Activated T-helper 1 cell treated with anti-CD3 and anti-CD28 coated beads, Interleukin-12 subunit alpha, Interleukin-12 subunit beta, Interleukin-2, Interleukin-4 antibody, amounts not matched to agents 30 ng/mL and 10 ng/mL and 1 ng/mL, durations not matched to agents 14 hours and 24 hours and 36 hours (primary cell): ENCODE data around the gene TCEAL5. TPM values are rescaled to one million over a fixed set of nuclear protein-coding genes. Genes with fewer than 3 reads are reported as not detected.
"Not testable (repeated sequence)": the region's sequence is repeated elsewhere in the genome, so short reads cannot be mapped to it uniquely, and the experiment has no call there.

Experiments
- DNase-seq: peaks from one replicate; pipeline ENCODE4 v3.0.0; 2021; ENCODE audit warnings: low spot score
- H3K27ac Mint-ChIP-seq: one replicate; pipeline ENCODE4 v1.8.0; 2021; ENCODE audit warnings: mild to moderate bottlenecking, mixed read lengths
- H3K27me3 Mint-ChIP-seq: one replicate; pipeline ENCODE4 v1.8.0; 2022; ENCODE audit warnings: mild to moderate bottlenecking, moderate library complexity, mixed read lengths; ENCODE audit not compliant: insufficient read depth
- H3K36me3 Mint-ChIP-seq: one replicate; pipeline ENCODE4 v1.8.0; 2021; ENCODE audit warnings: low read depth, mixed read lengths
- H3K4me1 Mint-ChIP-seq: one replicate; pipeline ENCODE4 v1.8.0; 2021; ENCODE audit warnings: low read depth, mixed read lengths
- H3K4me3 Mint-ChIP-seq: one replicate; pipeline ENCODE4 v1.8.0; 2021; ENCODE audit warnings: mild to moderate bottlenecking, moderate library complexity, mixed read lengths
- H3K9me3 Mint-ChIP-seq: one replicate; pipeline ENCODE4 v1.8.0; 2021; ENCODE audit warnings: mixed read lengths
- intact Hi-C: fragments of 100-400 bp; cut with micrococcal nuclease; formaldehyde crosslinking; loops from one replicate; pipeline ENCODE4 v1.15.1; 2024
- total RNA-seq: library from RNA; stranded (reverse); gene quantifications from 2 replicates; pipeline ENCODE4 v1.2.3, GENCODE V29; 2022

Gene TCEAL5
- total RNA-seq, 1 donor from 2014 or later, result not detected

DNA sequence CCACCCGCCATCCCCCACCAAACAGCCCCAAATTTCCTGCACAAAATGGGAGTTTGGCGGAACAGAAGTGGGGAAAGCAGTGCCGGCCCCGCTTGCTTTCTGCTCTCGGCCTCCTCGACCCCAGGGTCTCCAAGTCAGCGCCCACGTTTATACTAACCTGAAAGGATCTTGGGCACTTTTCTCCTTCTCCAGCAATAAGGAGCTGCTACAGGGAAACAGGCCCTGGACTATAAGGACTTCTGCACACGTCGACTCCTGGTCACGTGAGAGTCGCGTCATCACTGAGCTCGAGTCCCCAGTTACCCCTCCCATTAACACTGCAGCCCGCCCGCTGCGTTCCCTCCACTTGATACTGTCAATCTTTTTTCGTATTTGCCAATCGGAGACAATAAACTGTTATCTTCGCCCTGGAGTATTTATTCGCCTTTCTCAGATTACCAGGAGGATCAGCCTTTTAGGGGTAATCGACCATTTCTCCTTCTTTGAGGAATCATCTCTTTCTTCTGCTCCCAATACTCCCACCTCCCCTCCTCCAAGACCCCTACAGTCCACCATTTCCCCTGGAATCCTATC, 21.5 kb downstream of the TCEAL5 start, which contains the start of gene TCEAL8:
TCEAL8 (minus strand) TSS at position 235 of the 573 bp plus-strand sequence. CDS start 1,176 bp downstream, outside the sequence.
- Mint-ChIP-seq H3K27ac (peak within 1 kb of the TSS; percentile 92), H3K4me1 (peaks cover 25% of the 10 kb centered on the region), H3K36me3 (peaks cover 12% of the 10 kb centered on the region), H3K4me3 (peak within 1 kb of the TSS; percentile 98), H3K27me3 (peaks cover 8% of the 10 kb centered on the region), H3K9me3 (no peaks in the 10 kb centered on the region)
- intact Hi-C loops, result loop anchor here (2.0 kb wide), 3 partner anchors 40 to 210 kb away; partner anchors contain the start of genes BEX2 and BEX4
- DNase-seq, result peak; percentile 32

DNA sequence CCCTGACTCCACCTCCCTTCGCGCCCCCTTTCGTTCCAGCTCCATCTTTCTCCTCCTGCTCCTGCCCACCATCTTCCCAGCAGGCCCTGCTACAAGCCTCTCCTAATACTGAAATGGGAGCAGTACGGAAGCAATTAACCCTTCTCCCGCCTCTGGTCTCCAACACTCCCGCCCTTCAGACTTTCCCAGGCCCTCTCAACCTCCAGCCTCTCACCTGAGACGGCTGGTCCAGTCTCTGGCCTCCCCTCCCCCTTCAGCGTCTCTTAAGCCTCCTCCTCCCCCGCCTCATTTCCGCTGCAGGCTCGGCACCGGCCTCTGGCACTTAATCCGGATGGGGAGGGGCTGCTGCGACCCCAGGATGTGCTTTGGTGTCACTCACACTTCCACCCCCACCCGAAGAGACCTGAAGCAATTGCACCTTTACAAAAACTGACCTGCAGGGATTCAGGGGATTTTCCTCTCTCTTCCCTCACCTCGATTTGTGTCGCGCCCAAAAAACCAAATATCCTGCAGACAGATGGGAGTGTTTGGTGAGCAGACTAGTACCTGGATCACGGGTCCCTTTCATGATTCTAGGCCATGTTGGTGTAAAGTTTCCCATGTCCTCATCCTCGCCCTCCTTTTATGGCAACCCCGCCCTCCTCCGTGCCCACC, 22.3 kb downstream of the TCEAL5 start:
- H3K4me1 Mint-ChIP-seq, result peaks cover 25% of the 10 kb centered on the region
- DNase-seq, result peak; percentile 30
- H3K4me3 Mint-ChIP-seq, result peak overlapping the region; percentile 98
- peaks cover 8% of the 10 kb centered on the region for H3K27me3 Mint-ChIP-seq
- intact Hi-C loops, result loop anchor here (2.0 kb wide), 3 partner anchors 39 to 211 kb away; partner anchors contain the start of genes BEX2 and BEX4
- peaks cover 12% of the 10 kb centered on the region for H3K36me3 Mint-ChIP-seq
- peak overlapping the region; percentile 92 for H3K27ac Mint-ChIP-seq
- no peaks in the 10 kb centered on the region for H3K9me3 Mint-ChIP-seq

DNA sequence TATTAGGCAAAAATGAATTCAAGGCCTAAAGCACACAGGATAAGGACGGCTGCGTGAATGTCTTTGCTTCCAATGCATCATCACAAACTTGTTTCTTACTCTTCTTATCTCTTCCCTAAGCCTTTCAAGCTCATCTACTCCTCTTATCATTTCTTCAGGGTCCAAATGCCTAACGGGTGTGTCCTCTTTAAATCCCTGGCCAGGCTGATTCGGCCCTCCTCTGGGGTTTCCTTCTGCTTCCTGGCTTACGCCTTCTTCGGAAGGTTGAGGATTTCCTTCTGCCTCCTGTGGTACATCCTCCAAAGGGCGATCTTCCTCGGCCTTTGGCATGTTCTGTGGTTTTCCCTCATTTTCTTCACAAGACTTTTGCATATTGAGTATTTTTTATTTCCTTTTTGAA, 22.9 kb downstream of the TCEAL5 start:
- H3K27me3 Mint-ChIP-seq, result peaks cover 5% of the 10 kb centered on the region
- peak overlapping the region; percentile 98 for H3K4me3 Mint-ChIP-seq
- intact Hi-C loops, result loop anchor here (2.0 kb wide), 3 partner anchors 39 to 211 kb away; partner anchors contain the start of genes BEX2 and BEX4
- no peak overlapping the region for H3K27ac Mint-ChIP-seq
- no peak for DNase-seq
- peaks cover 25% of the 10 kb centered on the region for H3K4me1 Mint-ChIP-seq
- H3K36me3 Mint-ChIP-seq, result peaks cover 12% of the 10 kb centered on the region
- no peaks in the 10 kb centered on the region for H3K9me3 Mint-ChIP-seq

DNA sequence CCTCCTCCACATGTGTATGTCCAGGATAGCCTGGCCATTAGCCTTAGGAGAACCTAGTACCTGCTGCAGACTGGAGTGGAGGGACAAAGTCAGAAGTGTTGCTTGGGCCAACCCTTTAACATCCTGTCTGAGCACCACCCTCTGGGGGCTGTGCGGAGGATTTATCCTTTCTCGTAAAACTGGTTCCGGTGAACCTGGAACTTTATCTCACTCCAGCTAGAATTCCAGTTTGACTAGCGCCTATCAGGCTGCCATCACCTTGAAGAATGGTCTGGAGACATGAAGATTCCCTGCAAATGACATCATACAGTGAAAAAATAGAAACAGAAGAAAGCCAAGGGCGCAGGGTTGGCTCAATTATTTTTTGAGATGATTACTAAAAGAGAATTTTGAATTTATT, 25.6 kb downstream of the TCEAL5 start:
- Mint-ChIP-seq H3K4me1 (peaks cover 25% of the 10 kb centered on the region), H3K27ac (no peak overlapping the region), H3K9me3 (no peaks in the 10 kb centered on the region), H3K27me3 (peaks cover 6% of the 10 kb centered on the region), H3K36me3 (peaks cover 12% of the 10 kb centered on the region), H3K4me3 (no peak overlapping the region)
- intact Hi-C loops, result no loop called here
- no peak for DNase-seq

DNA sequence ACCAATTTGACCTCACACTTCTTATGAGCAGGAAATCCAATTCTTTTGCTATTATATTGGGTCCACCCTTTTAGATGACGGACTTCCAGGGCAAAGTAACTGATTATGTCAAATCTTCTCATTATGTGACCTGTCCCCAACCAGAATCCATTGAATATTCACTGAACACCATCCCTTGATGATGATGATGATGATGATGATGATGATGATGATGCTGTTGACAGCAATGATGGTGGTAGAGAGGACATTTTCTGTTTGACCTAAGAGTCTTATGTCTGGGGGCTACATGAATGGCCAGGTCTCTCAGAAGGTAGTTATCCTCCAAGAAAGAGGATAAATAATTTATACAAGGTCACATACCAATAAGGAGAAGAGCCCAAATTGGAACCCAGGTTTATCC, 26.7 kb downstream of the TCEAL5 start:
- DNase-seq, result no peak
- H3K4me1 Mint-ChIP-seq, result peaks cover 18% of the 10 kb centered on the region
- H3K9me3 Mint-ChIP-seq, result no peaks in the 10 kb centered on the region
- no peak overlapping the region for H3K4me3 Mint-ChIP-seq
- peaks cover 8% of the 10 kb centered on the region for H3K36me3 Mint-ChIP-seq
- H3K27me3 Mint-ChIP-seq, result peaks cover 8% of the 10 kb centered on the region
- H3K27ac Mint-ChIP-seq, result no peak overlapping the region
- intact Hi-C loops, result no loop called here

DNA sequence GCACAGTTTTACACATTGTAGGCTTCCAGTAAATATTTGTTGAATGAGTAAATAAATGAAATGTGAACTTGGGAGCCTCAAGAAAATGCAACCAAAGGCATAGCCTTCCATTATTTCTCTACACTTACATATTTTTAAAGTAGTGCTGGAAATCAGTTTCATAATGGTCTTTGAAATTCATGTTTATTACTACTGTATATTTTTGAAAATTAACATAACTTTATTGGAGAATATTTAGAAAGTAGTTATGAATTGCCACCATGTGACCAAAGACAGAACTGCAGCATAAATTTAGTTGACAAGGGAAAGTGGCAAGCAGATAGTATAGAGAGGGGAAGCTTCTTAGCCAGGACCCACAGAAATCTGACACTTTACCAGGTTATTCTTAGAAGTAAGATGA, 28.0 kb downstream of the TCEAL5 start:
- peaks cover 9% of the 10 kb centered on the region for H3K4me1 Mint-ChIP-seq
- H3K4me3 Mint-ChIP-seq, result no peak overlapping the region

DNA sequence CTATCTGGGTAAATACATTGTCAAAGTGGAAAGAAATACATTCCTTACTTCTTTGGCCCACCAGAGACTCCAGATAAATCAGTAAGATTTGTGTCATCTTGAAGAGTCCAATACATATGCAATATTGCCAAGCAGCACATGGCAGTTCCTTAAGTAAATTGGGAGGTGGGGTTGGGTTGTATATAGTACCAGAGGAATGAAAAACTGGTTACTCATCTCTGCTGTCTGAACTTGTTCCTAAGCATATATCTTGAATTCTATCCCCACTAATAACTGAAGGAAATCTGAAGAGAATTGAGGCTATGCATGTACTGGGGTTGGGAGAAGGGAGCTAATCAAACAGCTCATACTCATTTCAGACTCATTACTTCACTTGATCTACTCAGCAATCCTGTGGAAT, 36.4 kb downstream of the TCEAL5 start:
- H3K4me3 Mint-ChIP-seq, result no peak overlapping the region
- peaks cover 2% of the 10 kb centered on the region for H3K27me3 Mint-ChIP-seq
- H3K4me1 Mint-ChIP-seq, result no peaks in the 10 kb centered on the region
- intact Hi-C loops, result no loop called here
- no peaks in the 10 kb centered on the region for H3K36me3 Mint-ChIP-seq
- no peak overlapping the region for H3K27ac Mint-ChIP-seq
- H3K9me3 Mint-ChIP-seq, result no peaks in the 10 kb centered on the region
- no peak for DNase-seq

More for the DNA sequence above, 28.0 kb downstream of the TCEAL5 start:
- Mint-ChIP-seq H3K27ac (no peak overlapping the region), H3K36me3 (peaks cover 2% of the 10 kb centered on the region), H3K9me3 (no peaks in the 10 kb centered on the region), H3K27me3 (peaks cover 8% of the 10 kb centered on the region)
- DNase-seq, result no peak
- intact Hi-C loops, result loop anchor here (1.0 kb wide), 1 partner anchor 37 kb away; no protein-coding TSS in a partner anchor

DNA sequence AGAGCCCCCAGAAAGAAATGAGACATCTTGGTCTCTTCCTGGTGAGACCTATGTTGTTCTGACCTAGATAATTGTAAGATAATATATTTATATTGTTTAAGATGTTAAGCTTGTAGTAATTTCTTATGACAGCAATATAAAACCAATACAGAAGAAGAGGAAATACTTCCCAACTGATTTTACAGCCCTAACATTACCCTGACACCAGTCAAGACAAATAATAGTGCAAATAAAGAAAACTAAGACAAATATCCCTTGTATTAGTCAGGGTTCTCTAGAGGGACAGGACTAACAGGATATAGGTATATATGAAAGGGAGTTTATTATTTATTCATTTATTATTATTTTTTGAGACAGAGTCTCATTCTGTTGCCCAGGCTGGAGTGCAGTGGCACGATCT, 40.3 kb downstream of the TCEAL5 start:
- H3K4me3 Mint-ChIP-seq, result no peak overlapping the region
- no peaks in the 10 kb centered on the region for H3K9me3 Mint-ChIP-seq
- no peak overlapping the region for H3K27ac Mint-ChIP-seq
- H3K27me3 Mint-ChIP-seq, result peaks cover 2% of the 10 kb centered on the region
- H3K36me3 Mint-ChIP-seq, result no peaks in the 10 kb centered on the region
- DNase-seq, result no peak
- intact Hi-C loops, result no loop called here
- H3K4me1 Mint-ChIP-seq, result no peaks in the 10 kb centered on the region

DNA sequence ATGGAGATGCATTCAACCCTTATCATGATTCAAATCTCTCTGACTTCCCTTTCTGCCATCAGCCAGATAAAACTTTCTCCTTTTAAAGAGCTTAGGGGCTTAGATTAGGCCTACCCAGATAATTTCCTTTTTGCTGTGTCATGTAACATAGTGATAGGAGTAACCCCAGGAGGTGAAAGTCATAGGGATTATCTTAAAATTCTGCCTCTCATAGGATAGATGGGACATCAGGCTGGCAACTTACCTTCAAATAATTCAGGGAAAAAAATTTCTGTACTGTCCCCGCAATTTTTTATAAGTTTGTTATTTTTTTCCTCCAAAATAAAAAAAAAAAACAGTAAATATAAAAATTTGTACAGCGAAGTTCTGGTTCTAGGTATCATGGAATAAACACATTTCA, 40.9 kb downstream of the TCEAL5 start:
- H3K4me1 Mint-ChIP-seq, DNase-seq, H3K27me3 Mint-ChIP-seq, intact Hi-C loops, H3K27ac Mint-ChIP-seq, H3K36me3 Mint-ChIP-seq, H3K4me3 Mint-ChIP-seq, H3K9me3 Mint-ChIP-seq: not testable (repeated sequence)

DNA sequence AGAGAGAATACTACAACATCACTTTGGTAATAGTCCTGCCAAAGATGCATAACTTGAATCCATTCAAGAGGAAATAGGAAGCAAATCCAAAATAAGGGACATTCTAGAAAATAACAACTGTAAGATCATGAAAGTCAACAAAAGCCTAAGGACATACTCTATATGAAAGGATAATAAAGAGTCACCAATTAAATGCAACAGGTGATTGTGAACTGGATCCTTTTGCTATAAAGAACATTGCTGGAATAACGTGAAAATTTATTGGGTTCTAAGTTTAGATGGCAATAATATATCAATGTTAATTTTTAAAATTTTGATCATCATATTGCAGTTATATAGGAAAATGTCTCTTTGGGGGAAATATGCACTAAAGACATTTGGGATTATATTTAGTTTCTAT, 41.7 kb downstream of the TCEAL5 start:
- Mint-ChIP-seq H3K9me3 (no peaks in the 10 kb centered on the region), H3K4me3 (no peak overlapping the region), H3K36me3 (no peaks in the 10 kb centered on the region), H3K4me1 (no peaks in the 10 kb centered on the region), H3K27ac (no peak overlapping the region), H3K27me3 (peaks cover 2% of the 10 kb centered on the region)
- DNase-seq, result no peak
- intact Hi-C loops, result no loop called here

DNA sequence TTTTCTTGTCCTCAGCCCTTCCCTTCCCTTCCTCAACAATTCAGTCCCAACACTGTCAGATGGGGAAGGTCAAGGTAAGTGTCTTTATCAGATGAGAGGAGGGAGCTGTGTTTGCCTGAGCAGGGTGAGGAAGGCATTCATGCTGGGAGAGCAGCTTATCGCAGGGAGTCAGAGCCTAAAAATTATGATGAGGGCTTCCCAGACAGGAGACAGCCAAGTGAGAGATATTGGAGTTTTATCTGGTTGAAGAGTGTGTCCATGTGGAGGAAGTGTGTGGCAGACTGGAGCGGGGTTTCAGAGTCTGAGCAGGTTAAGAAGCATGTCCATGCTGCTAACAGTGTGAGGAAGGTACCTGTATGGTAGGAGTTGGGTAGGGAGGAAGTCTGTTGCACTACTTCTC, 43.3 kb downstream of the TCEAL5 start:
- no peak for DNase-seq
- no peaks in the 10 kb centered on the region for H3K36me3 Mint-ChIP-seq
- no peak overlapping the region for H3K4me3 Mint-ChIP-seq
- no peaks in the 10 kb centered on the region for H3K4me1 Mint-ChIP-seq
- intact Hi-C loops, result no loop called here
- no peaks in the 10 kb centered on the region for H3K9me3 Mint-ChIP-seq
- H3K27me3 Mint-ChIP-seq, result peaks cover 2% of the 10 kb centered on the region
- H3K27ac Mint-ChIP-seq, result no peak overlapping the region

DNA sequence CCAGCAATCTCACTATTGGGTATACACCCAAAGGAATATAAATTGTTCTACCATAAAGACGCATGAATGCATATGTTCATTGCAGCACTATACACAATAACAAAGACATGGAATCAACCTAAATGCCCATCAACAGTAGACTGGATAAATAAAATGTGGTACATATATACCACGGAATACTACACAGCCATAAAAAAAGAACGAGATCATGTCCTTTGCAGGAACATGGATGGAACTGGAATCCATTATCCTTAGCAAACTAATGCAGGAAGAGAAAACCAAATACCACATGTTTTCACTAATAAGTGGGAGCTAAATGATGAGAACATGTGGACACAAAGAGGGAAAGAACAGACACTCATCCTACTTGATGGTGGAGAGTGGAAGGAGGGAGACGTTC, 50.6 kb downstream of the TCEAL5 start:
- H3K9me3 Mint-ChIP-seq, H3K4me3 Mint-ChIP-seq, H3K4me1 Mint-ChIP-seq, H3K36me3 Mint-ChIP-seq, DNase-seq, H3K27ac Mint-ChIP-seq, intact Hi-C loops: not testable (repeated sequence)
- peaks cover 20% of the 10 kb centered on the region for H3K27me3 Mint-ChIP-seq
